CD14-positive monocyte (primary cell): Measurements from ENCODE around the gene ADK. TPM values are rescaled to one million over a fixed set of nuclear protein-coding genes. Genes with fewer than 3 reads are reported as not detected.
"Not testable (repeated sequence)": the region's sequence is repeated elsewhere in the genome, so short reads cannot be mapped to it uniquely, and the experiment has no call there.

ENCODE experiments used
- DNase-seq, 3 donors: peaks; one replicate each; pipeline ENCODE4 v3.0.0-alpha.2; 2011 to 2022
- H2AFZ ChIP-seq: 2 replicates; pipeline ENCODE4 v1.6.0; 2012; ENCODE audit warnings: mild to moderate bottlenecking, low read depth, low read length, inconsistent platforms; ENCODE audit not compliant: insufficient read depth, poor library complexity, severe bottlenecking
- H3K27ac ChIP-seq, 2 donors: 1 replicate in 1 of 2; 2 replicates in 1 of 2; pipeline ENCODE4 v1.5.1; 2012 to 2013; ENCODE audit warnings: low read length in 2 of 2, control low read depth in 1 of 2, inconsistent platforms in 1 of 2, low read depth in 1 of 2, mild to moderate bottlenecking in 1 of 2
- H3K27me3 ChIP-seq, 2 donors: one replicate each; pipeline versions ENCODE4 v1.6.0 to v1.6.1; 2011 to 2013; ENCODE audit warnings: low read length in 2 of 2; ENCODE audit not compliant: control insufficient read depth in 2 of 2, insufficient read depth in 2 of 2
- H3K36me3 ChIP-seq, 2 donors: replicated peaks in 1 of 2; 1 replicate in 1 of 2; 2 replicates in 1 of 2; pipeline versions ENCODE4 v1.5.1 to v1.6.1; 2012 to 2013; ENCODE audit warnings: low read length in 2 of 2, control low read depth in 1 of 2, inconsistent platforms in 1 of 2, mild to moderate bottlenecking in 1 of 2; ENCODE audit not compliant: insufficient read depth in 2 of 2, control insufficient read depth in 1 of 2
- H3K4me1 ChIP-seq, 2 donors: 1 replicate in 1 of 2; 2 replicates in 1 of 2; pipeline versions ENCODE4 v1.5.1 to v1.6.1; 2012 to 2013; ENCODE audit warnings: low read length in 2 of 2, control low read depth in 1 of 2, inconsistent platforms in 1 of 2, mild to moderate bottlenecking in 1 of 2, moderate library complexity in 1 of 2; ENCODE audit not compliant: insufficient read depth in 2 of 2, control insufficient read depth in 1 of 2
- H3K4me2 ChIP-seq: replicated peaks from 2 replicates; pipeline ENCODE3; 2012; ENCODE audit warnings: low read length, moderate library complexity, mild to moderate bottlenecking; ENCODE audit not compliant: poor library complexity, severe bottlenecking; ENCODE audit errors: extremely low read depth
- H3K4me3 ChIP-seq, 3 experiments: fragments of 200-600 bp in 1 of 3; sonication (generic) in 1 of 3; replicated peaks in 1 of 3; 1 replicate in 2 of 3; 2 replicates in 1 of 3; pipeline ENCODE4 v1.5.1; 2011 to 2013; ENCODE audit warnings: low read length in 3 of 3, mild to moderate bottlenecking in 3 of 3, control low read depth in 2 of 3, low read depth in 2 of 3, inconsistent platforms in 1 of 3, moderate library complexity in 1 of 3
- H3K79me2 ChIP-seq: 2 replicates; pipeline ENCODE4 v1.6.0; 2012; ENCODE audit warnings: mild to moderate bottlenecking, control low read depth, inconsistent platforms, low read length, moderate library complexity; ENCODE audit not compliant: insufficient read depth
- H3K9ac ChIP-seq: 2 replicates; pipeline ENCODE4 v1.6.0; 2017; ENCODE audit warnings: low read length, mild to moderate bottlenecking; ENCODE audit not compliant: insufficient read depth, poor library complexity, severe bottlenecking
- H3K9me3 ChIP-seq, 2 donors: replicated peaks in 1 of 2; 1 replicate in 1 of 2; 2 replicates in 1 of 2; pipeline versions ENCODE4 v1.5.1 to v1.6.1; 2012 to 2013; ENCODE audit warnings: low read length in 2 of 2, control low read depth in 1 of 2; ENCODE audit not compliant: control insufficient read depth in 1 of 2, insufficient read depth in 1 of 2
- H4K20me1 ChIP-seq: 2 replicates; pipeline ENCODE4 v1.6.0; 2012; ENCODE audit warnings: mild to moderate bottlenecking, low read length, control low read depth, moderate library complexity; ENCODE audit not compliant: insufficient read depth
- H3K27ac Mint-ChIP-seq, 7 donors: one replicate each; pipeline ENCODE4 v1.8.0; 2020; ENCODE audit warnings: mild to moderate bottlenecking in 7 of 7, mixed read lengths in 7 of 7, moderate library complexity in 6 of 7, inconsistent platforms in 2 of 7
- H3K27me3 Mint-ChIP-seq, 3 donors: one replicate each; pipeline ENCODE4 v1.8.0; 2021 to 2022; ENCODE audit warnings: low read depth in 3 of 3, mild to moderate bottlenecking in 3 of 3, mixed read lengths in 3 of 3, moderate library complexity in 3 of 3, inconsistent platforms in 1 of 3
- H3K36me3 Mint-ChIP-seq, 2 donors: one replicate each; pipeline ENCODE4 v1.8.0; 2020; ENCODE audit warnings: mixed read lengths in 2 of 2, inconsistent platforms in 1 of 2, mild to moderate bottlenecking in 1 of 2
- H3K4me1 Mint-ChIP-seq: one replicate; pipeline ENCODE4 v1.8.0; 2020; ENCODE audit warnings: mild to moderate bottlenecking, mixed read lengths
- H3K4me3 Mint-ChIP-seq, 2 donors: one replicate each; pipeline ENCODE4 v1.8.0; 2020; ENCODE audit warnings: mild to moderate bottlenecking in 2 of 2, mixed read lengths in 2 of 2, moderate library complexity in 1 of 2
- H3K9me3 Mint-ChIP-seq, 7 donors: one replicate each; pipeline ENCODE4 v1.8.0; 2020 to 2022; ENCODE audit warnings: mixed read lengths in 7 of 7, mild to moderate bottlenecking in 6 of 7, moderate library complexity in 6 of 7, inconsistent platforms in 2 of 7
- WGBS: methylation state at CpG from one replicate; pipeline ENCODE4 v1.1.5; 2013; ENCODE audit warnings: missing lambda C conversion rate; ENCODE audit not compliant: insufficient coverage; 5-methylcytosine and 5-hydroxymethylcytosine counted together
- intact Hi-C, 2 donors: fragments of 100-400 bp; cut with micrococcal nuclease; formaldehyde crosslinking; loops; one replicate each; pipeline versions ENCODE4 v1.15.0 to v1.15.1; 2023
- polyA plus RNA-seq, 3 donors: library from polyadenylated mRNA; depleted of rRNA in 1 of 3; unstranded in 2 of 3; stranded (reverse) in 1 of 3; fragments of 300-500 nt in 2 of 3; fragments of >200 nt in 1 of 3; fragmentation: Illumina TruSeq in 2 of 3; gene quantifications; 1 replicate in 2 of 3; 2 replicates in 1 of 3; pipeline ENCODE4 v1.2.3, GENCODE V29; 2012 to 2021
- TF ChIP-seq, protein P1 (sequence below): fragments of 200-600 bp; IDR thresholded peaks from one replicate; pipeline ENCODE4 v1.8.0; 2022; ENCODE audit warnings: antibody characterized with exemption, mild to moderate bottlenecking

Gene ADK
- polyA plus RNA-seq, 3 donors = 6.4 to 38.2 (median 35.7) TPM

DNA sequence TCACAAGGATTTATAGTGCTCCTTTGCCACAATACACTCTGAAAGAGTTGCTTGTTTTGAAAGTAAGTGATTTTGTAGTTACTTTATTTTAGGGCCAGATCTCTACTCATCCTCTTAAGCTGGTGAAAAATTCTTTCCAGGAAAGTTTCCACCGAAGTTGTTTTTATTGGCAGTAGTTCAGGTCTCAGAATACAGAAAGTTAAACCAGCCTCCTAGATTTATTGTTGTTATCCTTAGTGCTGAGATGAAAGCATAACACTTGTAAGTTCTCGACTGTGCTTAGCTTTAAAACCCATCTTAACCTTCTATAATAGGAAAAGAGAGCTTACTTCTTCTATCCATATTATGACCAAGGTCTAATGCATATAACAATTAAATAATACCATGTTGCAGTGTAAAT, 5.9 kb upstream of the ADK start:
- Histone ChIP-seq H3K4me1 (peaks cover 10 to 16% of the 10 kb centered on the region in 2 donors), H3K79me2 (peaks cover 100% of the 10 kb centered on the region), H3K27ac (peak overlapping the region in 1 of 2 donors; percentile 34), H4K20me1 (peaks cover 81% of the 10 kb centered on the region), H3K4me3 (no peak overlapping the region), H2AFZ (no peak overlapping the region), H3K9ac (no peak overlapping the region), H3K9me3 (no peaks in the 10 kb centered on the region), H3K4me2 (no peak overlapping the region), H3K27me3 (no peaks in the 10 kb centered on the region), H3K36me3 (peaks cover 9 to 45% of the 10 kb centered on the region in 2 donors)
- DNase-seq = no peak
- Mint-ChIP-seq H3K4me3 (no peak overlapping the region), H3K27ac (peak overlapping the region in 1 of 7 donors; percentile 76), H3K27me3 (peaks cover 0 to 4% (median 0%) of the 10 kb centered on the region in 3 donors), H3K4me1 (peaks cover 18% of the 10 kb centered on the region), H3K9me3 (no peaks in the 10 kb centered on the region), H3K36me3 (peaks cover 13 to 33% of the 10 kb centered on the region in 2 donors)
- WGBS = no CpG with 5 or more reads among the region's 2 CpGs
- TF ChIP-seq, protein P1, sequence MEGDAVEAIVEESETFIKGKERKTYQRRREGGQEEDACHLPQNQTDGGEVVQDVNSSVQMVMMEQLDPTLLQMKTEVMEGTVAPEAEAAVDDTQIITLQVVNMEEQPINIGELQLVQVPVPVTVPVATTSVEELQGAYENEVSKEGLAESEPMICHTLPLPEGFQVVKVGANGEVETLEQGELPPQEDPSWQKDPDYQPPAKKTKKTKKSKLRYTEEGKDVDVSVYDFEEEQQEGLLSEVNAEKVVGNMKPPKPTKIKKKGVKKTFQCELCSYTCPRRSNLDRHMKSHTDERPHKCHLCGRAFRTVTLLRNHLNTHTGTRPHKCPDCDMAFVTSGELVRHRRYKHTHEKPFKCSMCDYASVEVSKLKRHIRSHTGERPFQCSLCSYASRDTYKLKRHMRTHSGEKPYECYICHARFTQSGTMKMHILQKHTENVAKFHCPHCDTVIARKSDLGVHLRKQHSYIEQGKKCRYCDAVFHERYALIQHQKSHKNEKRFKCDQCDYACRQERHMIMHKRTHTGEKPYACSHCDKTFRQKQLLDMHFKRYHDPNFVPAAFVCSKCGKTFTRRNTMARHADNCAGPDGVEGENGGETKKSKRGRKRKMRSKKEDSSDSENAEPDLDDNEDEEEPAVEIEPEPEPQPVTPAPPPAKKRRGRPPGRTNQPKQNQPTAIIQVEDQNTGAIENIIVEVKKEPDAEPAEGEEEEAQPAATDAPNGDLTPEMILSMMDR = no peak
- intact Hi-C loops = no loop called here

DNA sequence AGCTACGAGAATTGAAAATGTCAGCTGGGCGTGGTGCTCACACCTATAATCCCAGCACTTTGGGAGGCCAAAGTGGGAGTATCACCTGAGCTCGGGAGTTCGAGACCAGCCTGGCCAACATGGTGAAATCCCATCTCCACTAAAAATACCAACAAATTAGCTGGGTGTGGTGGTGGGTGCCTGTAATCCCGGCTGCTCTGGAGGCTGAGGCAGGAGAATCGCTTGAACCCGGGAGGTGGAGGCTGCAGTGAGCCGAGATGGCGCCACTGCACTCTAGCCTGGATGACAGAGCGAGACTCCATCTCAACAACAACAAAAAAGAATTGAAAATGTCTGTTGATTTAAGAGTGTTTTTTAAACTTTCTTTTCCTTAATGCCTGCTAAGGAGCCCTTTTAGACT, 4.0 kb upstream of the ADK start:
- Histone ChIP-seq H3K79me2 (peaks cover 98% of the 10 kb centered on the region), H3K36me3 (peaks cover 9 to 42% of the 10 kb centered on the region in 2 donors), H3K4me1 (peaks cover 15 to 23% of the 10 kb centered on the region in 2 donors), H4K20me1 (peaks cover 62% of the 10 kb centered on the region)
- H3K4me3 Mint-ChIP-seq, H3K27ac ChIP-seq, H3K27me3 ChIP-seq, H3K4me2 ChIP-seq, H3K9me3 Mint-ChIP-seq, intact Hi-C loops, H3K9me3 ChIP-seq, H3K27me3 Mint-ChIP-seq, H2AFZ ChIP-seq, DNase-seq, H3K4me3 ChIP-seq, H3K9ac ChIP-seq: not testable (repeated sequence)
- Mint-ChIP-seq H3K36me3 (peaks cover 13 to 33% of the 10 kb centered on the region in 2 donors), H3K4me1 (peaks cover 19% of the 10 kb centered on the region), H3K27ac (peak overlapping the region in 1 of 7 donors; percentile 41)
- no CpG with 5 or more reads among the region's 10 CpGs for WGBS
